Peyer's patch (tissue), 4 donors: ENCODE results near the gene CNTN4. TPM values are rescaled to one million over a fixed set of nuclear protein-coding genes. Genes with fewer than 3 reads are reported as not detected.

Experiments
- DNase-seq, 3 donors: peaks; one replicate each; pipeline ENCODE4 v3.0.0-alpha.2; 2017 to 2019
- H3K27ac ChIP-seq, 4 donors: fragments of 200-600 bp; sonication (generic); one replicate each; pipeline ENCODE4 v1.5.1; 2016 to 2019
- H3K27me3 ChIP-seq, 2 donors: fragments of 200-600 bp; sonication (generic); one replicate each; pipeline ENCODE4 v1.5.1; 2019
- H3K36me3 ChIP-seq, 3 donors: fragments of 200-600 bp; sonication (generic); one replicate each; pipeline ENCODE4 v1.5.1; 2016 to 2019
- H3K4me1 ChIP-seq, 4 donors: fragments of 200-600 bp; sonication (generic); one replicate each; pipeline ENCODE4 v1.5.1; 2016 to 2019
- H3K4me3 ChIP-seq, 4 donors: fragments of 200-600 bp; sonication (generic); 1 replicate in 3 of 4; 2 replicates in 1 of 4; pipeline ENCODE4 v1.5.1; 2016 to 2019; ENCODE audit warnings: mild to moderate bottlenecking in 1 of 4
- H3K9me3 ChIP-seq, 4 donors: fragments of 200-600 bp; sonication (generic); one replicate each; pipeline ENCODE4 v1.5.1; 2016 to 2019; ENCODE audit warnings: mild to moderate bottlenecking in 1 of 4
- CTCF ChIP-seq, 6 experiments: fragments of 450-650 bp in 4 of 6; fragments of 200-600 bp in 2 of 6; sonication (generic) in 1 of 6; IDR thresholded peaks; one replicate each; pipeline ENCODE4 v1.5.1; 2017 to 2019; ENCODE audit warnings: antibody characterized with exemption in 6 of 6, mild to moderate bottlenecking in 3 of 6, moderate library complexity in 1 of 6
- POLR2A ChIP-seq, 2 donors: fragments of 450-650 bp; IDR thresholded peaks; one replicate each; pipeline ENCODE4 v1.5.1; 2017; ENCODE audit warnings: antibody characterized with exemption in 2 of 2, mild to moderate bottlenecking in 2 of 2, moderate library complexity in 2 of 2
- total RNA-seq, 4 donors: library from RNA; depleted of rRNA; stranded (reverse); fragments of >200 nt; gene quantifications; one replicate each; pipeline ENCODE4 v1.1.0, GENCODE V29; 2016

Gene CNTN4
- total RNA-seq, 4 donors from 2014 or later, result 5.4 to 31.1 (median 19.9) TPM

GRCh38 chr3:2090095-2090911, 8.4 kb upstream of the CNTN4 start:
- Histone ChIP-seq H3K27me3 (no peaks in the 10 kb centered on the region), H3K36me3 (no peaks in the 10 kb centered on the region), H3K9me3 (no peaks in the 10 kb centered on the region), H3K4me1 (no peaks in the 10 kb centered on the region), H3K4me3 (no peak overlapping the region), H3K27ac (no peak overlapping the region)
- TF ChIP-seq POLR2A (IDR thresholded peaks at IDR 0.05) (no peak), CTCF (IDR thresholded peaks at IDR 0.05) (no peak)
- no peak for DNase-seq

- no peak for DNase-seq
- no peak overlapping the region for H3K4me3 ChIP-seq
- peaks cover 0 to 6% (median 0%) of the 10 kb centered on the region in 4 donors for H3K4me1 ChIP-seq
- TF ChIP-seq POLR2A (IDR thresholded peaks at IDR 0.05), result no peak
- no peak for TF ChIP-seq CTCF (IDR thresholded peaks at IDR 0.05)
- H3K36me3 ChIP-seq, result no peaks in the 10 kb centered on the region
- no peaks in the 10 kb centered on the region for H3K27me3 ChIP-seq
- no peaks in the 10 kb centered on the region for H3K9me3 ChIP-seq
- H3K27ac ChIP-seq, result no peak overlapping the region
Measured at GRCh38 chr3:2092758-2093157, 5.9 kb upstream of the CNTN4 start.

GRCh38 chr3:2094941-2095340, 3.7 kb upstream of the CNTN4 start:
- no peak for DNase-seq
- Histone ChIP-seq H3K27me3 (no peaks in the 10 kb centered on the region), H3K4me1 (peaks cover 0 to 7% (median 0%) of the 10 kb centered on the region in 4 donors), H3K36me3 (no peaks in the 10 kb centered on the region), H3K4me3 (no peak overlapping the region), H3K27ac (no peak overlapping the region), H3K9me3 (no peaks in the 10 kb centered on the region)
- TF ChIP-seq POLR2A (IDR thresholded peaks at IDR 0.05) (no peak), CTCF (IDR thresholded peaks at IDR 0.05) (no peak)

GRCh38 chr3:2096216-2096615, 2.5 kb upstream of the CNTN4 start:
- Histone ChIP-seq H3K27ac (no peak overlapping the region), H3K36me3 (no peaks in the 10 kb centered on the region)

GRCh38 chr3:2097641-2098191, 950 bp upstream of the CNTN4 start:
- peak overlapping the region; percentile 62 to 86 (median 74) for H3K27ac ChIP-seq
- H3K4me1 ChIP-seq, result peaks cover 0 to 7% (median 0%) of the 10 kb centered on the region in 4 donors
- peak in 2 of 3 donors; percentile 54 to 64 for DNase-seq
- peak overlapping the region in 2 of 4 donors; percentile 63 to 72 for H3K4me3 ChIP-seq
- no peaks in the 10 kb centered on the region for H3K27me3 ChIP-seq
- no peaks in the 10 kb centered on the region for H3K9me3 ChIP-seq
- H3K36me3 ChIP-seq, result no peaks in the 10 kb centered on the region
- TF ChIP-seq POLR2A (IDR thresholded peaks at IDR 0.05) (no peak), CTCF (IDR thresholded peaks at IDR 0.05) (no peak)

More at GRCh38 chr3:2096216-2096615, 2.5 kb upstream of the CNTN4 start:
- no peak for DNase-seq
- Histone ChIP-seq H3K9me3 (no peaks in the 10 kb centered on the region), H3K4me1 (peaks cover 0 to 7% (median 0%) of the 10 kb centered on the region in 4 donors), H3K27me3 (no peaks in the 10 kb centered on the region), H3K4me3 (no peak overlapping the region)
- TF ChIP-seq POLR2A (IDR thresholded peaks at IDR 0.05), result no peak
- no peak for TF ChIP-seq CTCF (IDR thresholded peaks at IDR 0.05)
